Transverse colon (tissue), 4 donors: ENCODE data around the gene OBSCN. TPM values are rescaled to one million over a fixed set of nuclear protein-coding genes. Genes with fewer than 3 reads are reported as not detected.

ENCODE experiments used
- DNase-seq: peaks from one replicate; pipeline ENCODE4 v3.0.0-alpha.2; 2019
- H3K27ac ChIP-seq, 4 donors: fragments of 200-600 bp; sonication (generic); 2 replicates each; pipeline ENCODE4 v1.5.1; 2016 to 2018; ENCODE audit warnings: inconsistent platforms in 4 of 4
- H3K27me3 ChIP-seq: fragments of 200-600 bp; sonication (generic); 2 replicates; pipeline ENCODE4 v1.5.1; 2017; ENCODE audit warnings: inconsistent platforms
- H3K36me3 ChIP-seq, 4 donors: fragments of 200-600 bp; sonication (generic); 2 replicates each; pipeline ENCODE4 v1.5.1; 2017 to 2019; ENCODE audit warnings: inconsistent platforms in 4 of 4
- H3K4me1 ChIP-seq, 4 donors: fragments of 200-600 bp; sonication (generic); 2 replicates each; pipeline ENCODE4 v1.5.1; 2017 to 2020; ENCODE audit warnings: inconsistent platforms in 4 of 4
- H3K4me3 ChIP-seq, 4 donors: fragments of 200-600 bp; sonication (generic); 1 replicate in 1 of 4; 2 replicates in 3 of 4; pipeline versions ENCODE4 v1.5.1 to v1.6.1; 2017 to 2019; ENCODE audit warnings: inconsistent platforms in 4 of 4
- H3K9me3 ChIP-seq, 2 donors: fragments of 200-600 bp; sonication (generic); 2 replicates each; pipeline ENCODE4 v1.5.1; 2017 to 2019; ENCODE audit warnings: inconsistent platforms in 2 of 2
- EP300 ChIP-seq: sonication (generic); formaldehyde crosslinking; IDR thresholded peaks from one replicate; pipeline ENCODE4 v1.6.1; 2017; ENCODE audit warnings: antibody characterized with exemption, low read depth
- POLR2A ChIP-seq: fragments of 450-650 bp; IDR thresholded peaks from one replicate; pipeline ENCODE4 v1.6.1; 2016; ENCODE audit warnings: antibody characterized with exemption, mild to moderate bottlenecking, moderate library complexity
- POLR2AphosphoS5 ChIP-seq, 3 donors: sonication (generic); formaldehyde crosslinking; IDR thresholded peaks; one replicate each; pipeline ENCODE4 v1.6.1; 2016; ENCODE audit warnings: antibody characterized with exemption in 3 of 3
- WGBS, 2 donors: methylation state at CpG; one replicate each; pipeline ENCODE4 v1.1.5; 2018; ENCODE audit warnings: low coverage in 1 of 2; 5-methylcytosine and 5-hydroxymethylcytosine counted together
- in situ Hi-C, 4 donors: fragments of 200-750 bp; cut with MboI; loops; one replicate each; pipeline versions ENCODE4 v1.15.0 to v1.15.1; 2017; ENCODE audit warnings: low sequenced_read_pairs in 3 of 4, low pct_ligation_motif_present in 1 of 4, low pct_unique_long_range_greater_than_20kb in 1 of 4
- intact Hi-C: fragments of 100-400 bp; cut with DNase I; formaldehyde crosslinking; loops from one replicate; pipeline ENCODE4 v1.15.1; 2023; ENCODE audit warnings: low total_unique reads
- total RNA-seq, 4 donors: library from RNA; depleted of rRNA; stranded (reverse); fragments of >200 nt; gene quantifications; one replicate each; pipeline ENCODE4 v1.1.0, GENCODE V29; 2016
- TF ChIP-seq, protein P1 (sequence below), 5 experiments: fragments of 200-600 bp in 3 of 5; fragments of 450-650 bp in 2 of 5; sonication (generic) in 3 of 5; IDR thresholded peaks; 1 replicate in 2 of 5; 2 replicates in 3 of 5; pipeline ENCODE4 v1.5.1; 2016 to 2017; ENCODE audit warnings: antibody characterized with exemption in 5 of 5, inconsistent platforms in 3 of 5, mild to moderate bottlenecking in 2 of 5, moderate library complexity in 1 of 5

Gene OBSCN
- total RNA-seq, 4 donors from 2014 or later = 11.9 to 21.7 (median 15.8) TPM

DNA sequence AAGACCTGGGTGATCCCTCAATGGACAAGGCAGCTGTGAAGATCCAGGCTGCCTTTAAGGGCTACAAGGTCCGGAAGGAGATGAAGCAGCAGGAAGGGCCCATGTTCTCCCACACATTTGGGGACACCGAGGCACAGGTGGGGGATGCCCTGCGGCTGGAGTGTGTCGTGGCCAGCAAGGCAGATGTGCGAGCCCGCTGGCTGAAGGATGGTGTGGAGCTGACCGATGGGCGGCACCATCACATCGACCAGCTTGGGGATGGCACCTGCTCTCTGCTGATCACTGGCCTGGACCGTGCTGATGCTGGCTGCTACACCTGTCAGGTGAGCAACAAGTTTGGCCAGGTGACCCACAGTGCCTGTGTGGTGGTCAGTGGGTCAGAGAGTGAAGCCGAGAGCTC is 113.6 kb downstream of the OBSCN start:
- WGBS, 2 donors = 90 to 95% methylated on average over 2 to 10 of the region's 11 CpGs
- no peak overlapping the region for H3K27ac ChIP-seq
- H3K27me3 ChIP-seq = no peaks in the 10 kb centered on the region
- H3K4me1 ChIP-seq = no peaks in the 10 kb centered on the region
- H3K9me3 ChIP-seq = peaks cover 0 to 8% of the 10 kb centered on the region in 2 donors
- TF ChIP-seq POLR2A (no peak), POLR2AphosphoS5 (IDR thresholded peaks at IDR 0.05) (no peak), EP300 (no peak)
- TF ChIP-seq, protein P1, sequence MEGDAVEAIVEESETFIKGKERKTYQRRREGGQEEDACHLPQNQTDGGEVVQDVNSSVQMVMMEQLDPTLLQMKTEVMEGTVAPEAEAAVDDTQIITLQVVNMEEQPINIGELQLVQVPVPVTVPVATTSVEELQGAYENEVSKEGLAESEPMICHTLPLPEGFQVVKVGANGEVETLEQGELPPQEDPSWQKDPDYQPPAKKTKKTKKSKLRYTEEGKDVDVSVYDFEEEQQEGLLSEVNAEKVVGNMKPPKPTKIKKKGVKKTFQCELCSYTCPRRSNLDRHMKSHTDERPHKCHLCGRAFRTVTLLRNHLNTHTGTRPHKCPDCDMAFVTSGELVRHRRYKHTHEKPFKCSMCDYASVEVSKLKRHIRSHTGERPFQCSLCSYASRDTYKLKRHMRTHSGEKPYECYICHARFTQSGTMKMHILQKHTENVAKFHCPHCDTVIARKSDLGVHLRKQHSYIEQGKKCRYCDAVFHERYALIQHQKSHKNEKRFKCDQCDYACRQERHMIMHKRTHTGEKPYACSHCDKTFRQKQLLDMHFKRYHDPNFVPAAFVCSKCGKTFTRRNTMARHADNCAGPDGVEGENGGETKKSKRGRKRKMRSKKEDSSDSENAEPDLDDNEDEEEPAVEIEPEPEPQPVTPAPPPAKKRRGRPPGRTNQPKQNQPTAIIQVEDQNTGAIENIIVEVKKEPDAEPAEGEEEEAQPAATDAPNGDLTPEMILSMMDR (IDR thresholded peaks at IDR 0.05) = no peak
- no peak overlapping the region for H3K4me3 ChIP-seq
- intact Hi-C loops (no loop called here), in situ Hi-C loops (no loop called here)
- DNase-seq = no peak
- no peaks in the 10 kb centered on the region for H3K36me3 ChIP-seq

DNA sequence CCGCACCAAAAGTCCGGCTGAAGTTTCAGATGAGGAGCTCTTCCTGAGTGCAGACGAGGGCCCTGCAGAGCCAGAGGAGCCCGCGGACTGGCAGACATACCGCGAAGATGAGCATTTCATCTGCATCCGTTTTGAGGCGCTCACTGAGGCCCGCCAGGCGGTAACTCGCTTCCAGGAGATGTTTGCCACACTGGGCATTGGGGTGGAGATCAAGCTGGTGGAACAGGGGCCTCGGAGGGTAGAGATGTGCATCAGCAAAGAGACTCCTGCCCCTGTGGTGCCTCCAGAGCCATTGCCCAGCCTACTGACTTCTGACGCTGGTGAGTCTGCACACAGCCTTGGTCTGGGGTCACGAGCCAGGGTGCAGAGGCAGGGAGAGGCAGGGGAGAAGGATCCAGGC is 114.1 kb downstream of the OBSCN start:
- in situ Hi-C loops = no loop called here
- intact Hi-C loops = no loop called here
- Histone ChIP-seq H3K27ac (no peak overlapping the region), H3K4me1 (no peaks in the 10 kb centered on the region), H3K27me3 (no peaks in the 10 kb centered on the region), H3K4me3 (no peak overlapping the region), H3K9me3 (peaks cover 0 to 8% of the 10 kb centered on the region in 2 donors), H3K36me3 (no peaks in the 10 kb centered on the region)
- TF ChIP-seq POLR2AphosphoS5 (IDR thresholded peaks at IDR 0.05) (no peak), EP300 (no peak), POLR2A (no peak)
- TF ChIP-seq, protein P1 (IDR thresholded peaks at IDR 0.05) = no peak
- DNase-seq = no peak
- WGBS, 2 donors = 94% methylated on average over 14 of the region's 15 CpGs; no CpG with 5 or more reads in 1 of the 2 donors

DNA sequence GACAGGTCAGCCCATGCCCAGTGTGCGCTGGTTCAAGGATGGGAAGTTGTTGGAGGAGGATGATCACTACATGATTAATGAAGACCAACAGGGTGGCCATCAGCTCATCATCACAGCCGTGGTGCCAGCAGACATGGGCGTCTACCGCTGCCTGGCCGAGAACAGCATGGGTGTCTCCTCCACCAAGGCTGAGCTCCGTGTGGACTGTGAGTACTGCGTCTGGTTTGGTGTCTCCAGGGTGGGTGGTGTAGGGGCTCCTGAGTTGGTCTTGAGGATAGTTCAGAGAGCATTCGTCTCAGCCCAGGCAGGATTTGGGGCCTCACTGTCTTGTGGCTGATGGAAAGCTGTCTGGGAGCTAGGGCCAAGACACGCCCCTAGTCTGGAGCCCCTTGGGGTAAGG is 115.6 kb downstream of the OBSCN start:
- Histone ChIP-seq H3K27ac (no peak overlapping the region), H3K4me3 (no peak overlapping the region), H3K4me1 (no peaks in the 10 kb centered on the region), H3K36me3 (no peaks in the 10 kb centered on the region), H3K27me3 (no peaks in the 10 kb centered on the region), H3K9me3 (peaks cover 0 to 8% of the 10 kb centered on the region in 2 donors)
- intact Hi-C loops (no loop called here), in situ Hi-C loops (no loop called here)
- 89% methylated on average over 9 of the region's 9 CpGs; no CpG with 5 or more reads in 1 of the 2 donors for WGBS, 2 donors
- no peak for TF ChIP-seq POLR2A
- TF ChIP-seq, protein P1 (IDR thresholded peaks at IDR 0.05) = no peak
- TF ChIP-seq POLR2AphosphoS5 (IDR thresholded peaks at IDR 0.05) = no peak
- no peak for TF ChIP-seq EP300
- no peak for DNase-seq

DNA sequence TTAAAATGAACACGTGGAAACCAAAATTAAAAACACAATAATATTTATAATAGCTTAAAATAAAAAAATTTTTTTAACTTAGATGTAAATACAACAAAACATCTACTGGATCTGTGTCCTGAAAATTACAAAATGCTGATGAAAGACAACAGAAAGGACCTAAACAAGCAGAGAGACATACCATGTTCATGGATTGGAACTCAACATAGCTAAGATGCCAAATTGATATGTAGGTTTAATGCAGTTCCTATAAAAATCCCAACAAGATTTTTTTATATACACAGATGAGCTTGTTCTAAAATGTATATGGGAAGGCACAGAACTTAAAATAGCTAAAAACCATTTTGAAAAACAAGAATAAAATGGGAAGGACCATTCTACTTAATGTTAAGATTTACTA is 117.4 kb downstream of the OBSCN start:
- no peaks in the 10 kb centered on the region for H3K36me3 ChIP-seq
- in situ Hi-C loops = no loop called here
- TF ChIP-seq EP300 (no peak), POLR2A (no peak), POLR2AphosphoS5 (IDR thresholded peaks at IDR 0.05) (no peak)
- TF ChIP-seq, protein P1 (IDR thresholded peaks at IDR 0.05) = no peak
- peaks cover 0 to 8% of the 10 kb centered on the region in 2 donors for H3K9me3 ChIP-seq
- intact Hi-C loops = no loop called here
- 72 to 77% methylated on average over 1 of the region's 1 CpG for WGBS, 2 donors
- H3K4me3 ChIP-seq = no peak overlapping the region
- no peak overlapping the region for H3K27ac ChIP-seq
- DNase-seq = no peak
- no peaks in the 10 kb centered on the region for H3K27me3 ChIP-seq
- H3K4me1 ChIP-seq = no peaks in the 10 kb centered on the region
